GM12872 (cell line): ENCODE results near the gene CSNK1E.

Source experiments
- TF ChIP-seq, protein P1 (sequence below): IDR thresholded peaks from 3 replicates; pipeline ENCODE4 v1.5.1; 2011; ENCODE audit warnings: low read depth, mild to moderate bottlenecking, low read length, moderate library complexity; ENCODE audit not compliant: insufficient read depth

CSNK1E gene

DNA sequence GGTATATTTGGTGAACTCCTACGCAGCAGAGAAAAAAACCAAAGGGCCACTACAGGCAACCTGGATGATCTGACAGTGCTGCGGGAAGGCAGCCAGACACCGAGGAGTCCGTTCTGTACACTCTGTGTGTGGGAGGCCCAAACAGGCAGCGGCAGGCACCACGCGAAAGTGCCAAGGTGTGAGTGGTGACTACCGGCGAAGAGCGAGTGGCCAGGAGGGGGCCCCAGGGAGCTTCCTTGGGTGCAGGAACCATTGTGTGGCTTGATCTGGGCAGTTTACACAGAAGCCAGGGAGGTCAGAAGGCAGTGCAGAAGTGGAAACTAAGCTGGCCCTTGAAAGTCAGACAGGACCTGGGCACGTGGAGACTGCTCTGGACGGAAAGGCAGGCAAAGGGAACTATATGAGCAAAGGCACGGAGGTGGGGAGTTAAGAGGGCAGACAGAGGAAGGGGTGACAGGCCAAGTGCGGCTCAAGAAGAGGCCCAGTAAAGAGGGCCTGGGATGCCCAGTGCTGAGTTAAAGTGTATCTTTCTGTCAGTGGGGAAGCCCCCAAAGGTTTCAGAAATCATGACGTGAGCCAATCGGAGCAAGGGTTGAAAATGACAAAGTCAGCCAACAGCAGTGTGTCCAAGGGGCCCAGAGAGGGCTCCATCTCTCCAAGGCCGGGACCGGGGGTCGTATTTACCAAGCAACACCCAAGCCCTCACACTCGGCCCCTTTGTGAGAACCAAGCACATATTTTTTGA is 55.0 kb downstream of the CSNK1E start:
- TF ChIP-seq, protein P1, sequence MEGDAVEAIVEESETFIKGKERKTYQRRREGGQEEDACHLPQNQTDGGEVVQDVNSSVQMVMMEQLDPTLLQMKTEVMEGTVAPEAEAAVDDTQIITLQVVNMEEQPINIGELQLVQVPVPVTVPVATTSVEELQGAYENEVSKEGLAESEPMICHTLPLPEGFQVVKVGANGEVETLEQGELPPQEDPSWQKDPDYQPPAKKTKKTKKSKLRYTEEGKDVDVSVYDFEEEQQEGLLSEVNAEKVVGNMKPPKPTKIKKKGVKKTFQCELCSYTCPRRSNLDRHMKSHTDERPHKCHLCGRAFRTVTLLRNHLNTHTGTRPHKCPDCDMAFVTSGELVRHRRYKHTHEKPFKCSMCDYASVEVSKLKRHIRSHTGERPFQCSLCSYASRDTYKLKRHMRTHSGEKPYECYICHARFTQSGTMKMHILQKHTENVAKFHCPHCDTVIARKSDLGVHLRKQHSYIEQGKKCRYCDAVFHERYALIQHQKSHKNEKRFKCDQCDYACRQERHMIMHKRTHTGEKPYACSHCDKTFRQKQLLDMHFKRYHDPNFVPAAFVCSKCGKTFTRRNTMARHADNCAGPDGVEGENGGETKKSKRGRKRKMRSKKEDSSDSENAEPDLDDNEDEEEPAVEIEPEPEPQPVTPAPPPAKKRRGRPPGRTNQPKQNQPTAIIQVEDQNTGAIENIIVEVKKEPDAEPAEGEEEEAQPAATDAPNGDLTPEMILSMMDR, result peak; percentile 84

DNA sequence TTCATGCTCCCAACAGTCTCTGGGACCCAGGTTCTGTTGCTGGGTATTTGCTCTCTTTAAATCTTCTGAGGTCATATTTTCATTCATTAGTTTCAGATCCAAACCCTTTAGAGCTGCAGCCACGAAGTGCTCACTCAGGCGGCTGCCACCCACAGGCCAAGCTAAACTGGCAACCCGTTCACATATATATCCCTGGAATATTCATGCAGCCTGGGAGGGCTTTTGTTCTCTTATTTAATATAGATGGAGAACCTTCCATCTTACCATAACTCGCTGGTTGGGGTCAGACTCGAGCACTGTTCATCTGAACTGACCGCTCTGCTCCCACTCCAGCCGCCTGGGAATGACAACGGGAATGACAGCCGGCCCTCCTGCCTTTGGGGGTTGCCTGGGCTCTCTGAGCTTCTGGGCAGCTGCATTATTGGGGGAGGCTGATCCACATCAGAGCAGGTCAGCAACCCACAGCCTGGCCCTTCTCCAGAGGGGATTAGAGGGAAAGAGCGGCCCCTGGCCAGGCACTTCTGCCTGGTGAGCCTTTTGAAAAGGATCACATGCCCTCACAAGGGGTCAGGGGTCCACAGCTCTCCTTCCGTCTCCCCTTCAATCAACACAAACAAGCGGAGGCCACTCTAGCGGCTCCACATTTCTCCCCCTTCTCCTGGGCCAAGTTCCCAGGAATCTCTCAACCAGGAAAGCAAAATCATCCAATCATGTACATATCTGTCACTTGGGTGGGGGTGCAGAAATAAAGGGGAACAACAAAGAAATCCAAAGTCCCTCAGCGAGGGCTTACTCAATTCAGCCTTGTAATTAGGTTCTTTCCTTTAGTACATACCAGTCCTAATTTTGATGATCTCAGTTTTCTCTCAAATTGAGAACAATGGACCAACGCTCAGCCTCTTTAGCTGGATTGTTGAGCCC is 56.2 kb downstream of the CSNK1E start:
- TF ChIP-seq, protein P1, result peak; percentile 26; the same call in 1 of the 3 replicates

DNA sequence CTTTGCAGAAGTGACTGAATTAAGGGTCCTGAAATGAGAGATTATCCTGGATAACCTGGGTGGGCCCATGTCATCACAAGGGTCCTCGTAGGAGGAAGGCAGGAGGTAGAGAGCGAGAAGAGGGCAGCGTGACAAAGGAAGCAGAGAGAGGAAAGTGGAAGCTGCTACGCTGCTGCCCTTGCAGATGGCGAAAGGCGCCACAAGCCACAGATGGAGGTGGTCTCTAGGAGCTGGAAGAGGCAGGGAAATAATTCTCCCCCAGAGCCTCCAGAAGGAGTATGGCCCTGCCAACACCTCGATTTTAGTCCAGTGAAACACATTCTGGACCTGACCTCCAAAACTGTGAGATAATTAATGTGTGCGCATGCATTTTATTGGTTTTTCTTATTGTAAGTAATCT is 57.9 kb downstream of the CSNK1E start:
- TF ChIP-seq, protein P1, result no peak

DNA sequence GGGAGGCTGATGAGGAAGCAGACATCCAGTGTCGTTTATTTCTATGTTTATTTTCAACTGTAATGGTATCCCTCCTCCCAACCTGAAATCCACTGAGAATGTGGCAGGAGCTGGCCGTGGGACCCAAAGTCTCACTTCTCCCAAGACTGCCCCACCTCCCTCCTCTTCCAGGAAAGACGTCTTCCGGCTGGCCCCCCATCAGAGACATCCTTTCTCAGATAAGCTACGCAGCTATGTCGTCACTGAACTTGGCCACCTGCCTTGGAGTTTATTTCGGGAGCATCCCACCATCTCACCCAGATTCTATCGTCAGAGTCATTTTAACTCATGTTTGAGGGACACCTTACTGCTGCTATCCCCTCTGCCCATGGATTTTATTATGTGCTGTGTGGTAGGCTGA is 58.3 kb downstream of the CSNK1E start:
- TF ChIP-seq, protein P1, result no peak

DNA sequence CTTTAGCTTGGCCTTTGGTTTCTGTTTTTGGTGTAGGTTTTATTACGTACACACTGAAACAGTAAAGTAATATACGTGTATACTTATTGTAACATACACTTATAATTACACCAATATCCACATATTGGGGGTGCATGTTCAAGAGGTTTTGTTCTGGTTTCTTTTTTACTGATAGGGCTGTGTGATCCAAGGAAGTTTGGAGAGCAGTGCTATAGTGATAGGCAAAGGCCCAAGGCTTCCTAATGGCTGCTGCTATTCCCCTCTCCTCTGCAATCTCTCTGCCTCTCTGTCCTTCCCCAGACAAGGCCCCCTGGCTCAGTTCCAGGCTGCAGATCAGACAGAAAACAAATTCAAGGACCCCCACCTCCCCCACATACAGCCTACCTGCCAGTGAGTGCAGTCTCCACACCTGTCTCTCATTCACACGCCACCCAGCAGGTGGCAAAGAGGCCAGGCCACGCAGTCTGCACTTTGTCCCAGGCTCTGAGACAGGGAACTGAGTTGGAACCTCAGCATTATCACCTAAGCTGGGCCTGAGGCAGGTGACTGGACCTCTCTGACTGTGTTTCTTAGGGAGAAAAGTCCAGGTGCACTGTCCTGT is 59.5 kb downstream of the CSNK1E start:
- TF ChIP-seq, protein P1, result no peak

DNA sequence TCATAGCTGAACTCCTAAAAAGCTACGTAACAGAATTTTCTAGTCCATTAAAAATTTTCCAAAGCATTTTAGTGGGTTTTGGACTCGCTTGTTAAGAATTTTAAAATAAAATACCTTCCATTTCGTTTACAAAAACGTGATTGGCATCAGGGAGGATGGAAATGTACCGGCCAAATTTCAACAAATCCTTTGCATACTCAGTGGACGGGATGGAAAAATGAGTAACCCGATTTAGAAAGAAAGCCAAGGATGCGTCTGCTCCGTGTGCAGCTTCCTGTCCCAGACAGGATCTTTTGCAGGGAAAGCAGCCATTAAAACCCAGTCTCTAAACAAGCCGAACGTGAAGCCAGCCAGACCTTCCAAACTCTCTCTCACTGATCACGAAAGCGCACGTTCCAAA is 60.1 kb downstream of the CSNK1E start:
- TF ChIP-seq, protein P1, result no peak

DNA sequence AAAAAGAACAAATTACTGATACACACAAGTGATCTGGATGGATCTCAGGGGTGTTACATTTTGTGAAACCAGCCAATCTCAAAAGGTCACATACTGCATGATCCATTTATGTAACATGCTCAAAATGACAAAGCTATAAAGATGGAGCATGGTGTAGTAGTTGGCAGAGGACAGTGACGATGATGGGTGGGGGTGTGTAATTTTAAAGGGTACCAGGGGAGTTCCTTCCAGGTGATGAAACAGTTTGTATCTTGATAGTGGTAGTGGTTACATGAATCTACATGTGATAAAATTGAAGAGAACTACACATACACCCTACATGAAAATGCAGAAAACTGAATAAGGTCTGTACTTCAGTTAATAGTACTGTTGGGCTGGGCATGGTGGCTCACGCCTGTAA is 61.5 kb downstream of the CSNK1E start:
- TF ChIP-seq, protein P1, result no peak
